GM23338 (cell line): Measurements from ENCODE around the gene PARP12. TPM values are rescaled to one million over a fixed set of nuclear protein-coding genes. Genes with fewer than 3 reads are reported as not detected.

Experiments used
- ATAC-seq: fragments of 200-7000 bp; cut with Tn5 transposase; 3 replicates; pipeline ENCODE4 v1.9.1; 2020
- DNase-seq: peaks from one replicate; pipeline ENCODE4 v3.0.0-alpha.2; 2015; ENCODE audit warnings: low spot score
- H2AFZ ChIP-seq: fragments of 200-600 bp; sonication (generic); 2 replicates; pipeline ENCODE4 v1.8.0; 2016; ENCODE audit warnings: antibody characterized with exemption, mild to moderate bottlenecking, moderate library complexity
- H3F3A ChIP-seq: fragments of 200-600 bp; sonication (generic); replicated peaks from 2 replicates; pipeline ENCODE4 v1.8.0; 2017; ENCODE audit warnings: antibody characterized with exemption, mixed run types, low read depth
- H3K27ac ChIP-seq: fragments of 200-600 bp; sonication (generic); 2 replicates; pipeline ENCODE4 v1.6.1; 2016; ENCODE audit warnings: low read depth
- H3K27me3 ChIP-seq: fragments of 200-600 bp; sonication (generic); 2 replicates; pipeline ENCODE4 v1.8.0; 2016; ENCODE audit warnings: mild to moderate bottlenecking, mixed run types, moderate library complexity; ENCODE audit not compliant: insufficient read depth
- H3K36me3 ChIP-seq: fragments of 200-600 bp; sonication (generic); 2 replicates; pipeline ENCODE4 v1.8.0; 2016; ENCODE audit warnings: mild to moderate bottlenecking; ENCODE audit not compliant: insufficient read depth
- H3K4me1 ChIP-seq: fragments of 200-600 bp; sonication (generic); 2 replicates; pipeline ENCODE4 v1.8.0; 2016; ENCODE audit warnings: mild to moderate bottlenecking, moderate library complexity; ENCODE audit not compliant: insufficient read depth
- H3K4me2 ChIP-seq: fragments of 200-600 bp; sonication (generic); 2 replicates; pipeline ENCODE4 v1.7.1; 2017; ENCODE audit warnings: mixed run types
- H3K4me3 ChIP-seq: fragments of 200-600 bp; sonication (generic); 2 replicates; pipeline ENCODE4 v1.6.1; 2016; ENCODE audit warnings: mixed run types
- H3K79me2 ChIP-seq: fragments of 200-600 bp; sonication (generic); replicated peaks from 2 replicates; pipeline ENCODE4 v1.8.0; 2017; ENCODE audit warnings: mild to moderate bottlenecking; ENCODE audit not compliant: insufficient read depth
- H3K9me2 ChIP-seq: fragments of 200-600 bp; sonication (generic); 2 replicates; pipeline ENCODE4 v1.8.0; 2017; ENCODE audit not compliant: insufficient read depth
- H4K20me1 ChIP-seq: fragments of 200-600 bp; sonication (generic); replicated peaks from 2 replicates; pipeline ENCODE4 v1.8.0; 2017; ENCODE audit warnings: mild to moderate bottlenecking; ENCODE audit not compliant: insufficient read depth
- H3K27ac Mint-ChIP-seq: 2 replicates; pipeline ENCODE4 v1.8.0; 2020; ENCODE audit warnings: inconsistent platforms, mild to moderate bottlenecking, moderate library complexity, mixed read lengths
- H3K27me3 Mint-ChIP-seq: 3 replicates; pipeline ENCODE4 v1.8.0; 2022; ENCODE audit warnings: low read depth, mild to moderate bottlenecking, moderate library complexity, mixed read lengths, inconsistent platforms; ENCODE audit not compliant: insufficient read depth, poor library complexity
- H3K36me3 Mint-ChIP-seq: 3 replicates; pipeline ENCODE4 v1.8.0; 2021; ENCODE audit warnings: low read depth, mild to moderate bottlenecking, inconsistent platforms, moderate library complexity, mixed read lengths
- H3K4me1 Mint-ChIP-seq: 3 replicates; pipeline ENCODE4 v1.8.0; 2020; ENCODE audit warnings: mild to moderate bottlenecking, inconsistent platforms, mixed read lengths
- H3K4me3 Mint-ChIP-seq: 3 replicates; pipeline ENCODE4 v1.8.0; 2021; ENCODE audit warnings: moderate library complexity, mild to moderate bottlenecking, inconsistent platforms, mixed read lengths
- H3K9me3 Mint-ChIP-seq: 3 replicates; pipeline ENCODE4 v1.8.0; 2020; ENCODE audit warnings: moderate library complexity, mild to moderate bottlenecking, inconsistent platforms, mixed read lengths
- CREB1 ChIP-seq: fragments of 250-450 bp; sonication (Bioruptor Pico); IDR thresholded peaks from 2 replicates; pipeline ENCODE4 v1.5.0; 2020; ENCODE audit warnings: low read depth, mild to moderate bottlenecking, moderate library complexity
- EZH2phosphoT487 ChIP-seq: fragments of 200-600 bp; sonication (generic); IDR thresholded peaks from one replicate; pipeline ENCODE4 v1.8.1; 2018; ENCODE audit warnings: antibody characterized with exemption; ENCODE audit not compliant: unreplicated experiment
- JUNB ChIP-seq: IDR thresholded peaks from one replicate; pipeline ENCODE4 v1.6.1; 2016; ENCODE audit warnings: antibody characterized with exemption; ENCODE audit not compliant: unreplicated experiment
- NANOG ChIP-seq: IDR thresholded peaks from 2 replicates; pipeline ENCODE4 v1.6.1; 2016; ENCODE audit warnings: antibody characterized with exemption, borderline replicate concordance
- REST ChIP-seq: IDR thresholded peaks from one replicate; pipeline ENCODE4 v1.6.1; 2018; ENCODE audit warnings: antibody characterized with exemption; ENCODE audit not compliant: unreplicated experiment
- STAT1 ChIP-seq: IDR thresholded peaks from one replicate; pipeline ENCODE4 v1.6.1; 2016; ENCODE audit warnings: antibody characterized with exemption; ENCODE audit not compliant: unreplicated experiment
- ZNF114 ChIP-seq: fragments of 250-450 bp; sonication (Bioruptor Pico); IDR thresholded peaks from 2 replicates; pipeline ENCODE4 v1.5.0; 2020; ENCODE audit warnings: mild to moderate bottlenecking, moderate library complexity
- polyA plus RNA-seq: library from polyadenylated mRNA; unstranded; fragments of >200 nt; fragmentation: Nextera tagmentation; extraction: Ambion mirVana; gene quantifications from 2 replicates; pipeline ENCODE4 v1.2.1, GENCODE V29; 2016
- total RNA-seq: library from RNA; depleted of rRNA; stranded (reverse); fragments of >200 nt; shearing (Covaris generic); gene quantifications from 2 replicates; pipeline ENCODE4 v1.2.3, GENCODE V29; 2014
- TF ChIP-seq, protein P1 (sequence below): IDR thresholded peaks from 2 replicates; pipeline ENCODE4 v1.6.1; 2016; ENCODE audit warnings: antibody characterized with exemption

Gene PARP12
- total and polyA plus RNA-seq, 2 experiments from 2014 or later: 2.7 to 10.3 TPM

GRCh38 chr7:140015471-140015970 lies 47.2 kb downstream of the PARP12 start (continued):
- TF ChIP-seq REST (no peak), JUNB (no peak), EZH2phosphoT487 (no peak), CREB1 (CRISPR knock-in tag) (no peak), STAT1 (no peak)
- TF ChIP-seq, protein P1, sequence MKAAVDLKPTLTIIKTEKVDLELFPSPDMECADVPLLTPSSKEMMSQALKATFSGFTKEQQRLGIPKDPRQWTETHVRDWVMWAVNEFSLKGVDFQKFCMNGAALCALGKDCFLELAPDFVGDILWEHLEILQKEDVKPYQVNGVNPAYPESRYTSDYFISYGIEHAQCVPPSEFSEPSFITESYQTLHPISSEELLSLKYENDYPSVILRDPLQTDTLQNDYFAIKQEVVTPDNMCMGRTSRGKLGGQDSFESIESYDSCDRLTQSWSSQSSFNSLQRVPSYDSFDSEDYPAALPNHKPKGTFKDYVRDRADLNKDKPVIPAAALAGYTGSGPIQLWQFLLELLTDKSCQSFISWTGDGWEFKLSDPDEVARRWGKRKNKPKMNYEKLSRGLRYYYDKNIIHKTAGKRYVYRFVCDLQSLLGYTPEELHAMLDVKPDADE: no peak

GRCh38 chr7:140014123-140014522 lies 48.6 kb downstream of the PARP12 start:
- Histone ChIP-seq H3K4me1 (no peaks in the 10 kb centered on the region), H3K79me2 (no peaks in the 10 kb centered on the region), H3K4me2 (no peak overlapping the region), H3F3A (no peaks in the 10 kb centered on the region), H3K27ac (no peak overlapping the region), H3K27me3 (no peaks in the 10 kb centered on the region), H3K4me3 (no peak overlapping the region), H4K20me1 (no peaks in the 10 kb centered on the region), H2AFZ (no peak overlapping the region), H3K36me3 (no peaks in the 10 kb centered on the region), H3K9me2 (no peaks in the 10 kb centered on the region)
- no peak overlapping the region for H3K4me3 Mint-ChIP-seq
- H3K4me1 Mint-ChIP-seq: peaks cover 17% of the 10 kb centered on the region
- H3K9me3 Mint-ChIP-seq: no peaks in the 10 kb centered on the region
- TF ChIP-seq REST: no peak
- TF ChIP-seq ZNF114 (CRISPR knock-in tag): no peak
- no peak for TF ChIP-seq NANOG
- peaks cover 12% of the 10 kb centered on the region for H3K27me3 Mint-ChIP-seq
- ATAC-seq (no peak), DNase-seq (no peak)
- no peaks in the 10 kb centered on the region for H3K36me3 Mint-ChIP-seq
- no peak overlapping the region for H3K27ac Mint-ChIP-seq
